Stimulated activated naive CD8-positive, alpha-beta T cell treated with anti-CD3 and anti-CD28 coated beads, Interleukin-15, Interleukin-2, amounts not matched to agents 100 ng/mL and 50 ng/mL, for 24 hours (primary cell): ENCODE data around the gene SOX2.
"Not testable (repeated sequence)": the region's sequence is repeated elsewhere in the genome, so short reads cannot be mapped to it uniquely, and the experiment has no call there.

Experiments
- H3K27ac Mint-ChIP-seq: one replicate; pipeline ENCODE4 v1.8.0; 2021; ENCODE audit warnings: mild to moderate bottlenecking, mixed read lengths
- H3K27me3 Mint-ChIP-seq: one replicate; pipeline ENCODE4 v1.8.0; 2021; ENCODE audit warnings: mixed read lengths
- H3K36me3 Mint-ChIP-seq: one replicate; pipeline ENCODE4 v1.8.0; 2021; ENCODE audit warnings: low read depth, mixed read lengths
- H3K4me1 Mint-ChIP-seq: one replicate; pipeline ENCODE4 v1.8.0; 2021; ENCODE audit warnings: low read depth, mixed read lengths
- H3K4me3 Mint-ChIP-seq: one replicate; pipeline ENCODE4 v1.8.0; 2021; ENCODE audit warnings: mild to moderate bottlenecking, mixed read lengths
- H3K9me3 Mint-ChIP-seq: one replicate; pipeline ENCODE4 v1.8.0; 2021; ENCODE audit warnings: mixed read lengths

Gene SOX2

GRCh38 chr3:181755959-181756358 lies 44.2 kb downstream of the SOX2 start:
- peaks cover 20% of the 10 kb centered on the region for H3K27me3 Mint-ChIP-seq
- no peaks in the 10 kb centered on the region for H3K4me1 Mint-ChIP-seq
- no peak overlapping the region for H3K4me3 Mint-ChIP-seq
- no peaks in the 10 kb centered on the region for H3K36me3 Mint-ChIP-seq
- H3K9me3 Mint-ChIP-seq = no peaks in the 10 kb centered on the region
- H3K27ac Mint-ChIP-seq = no peak overlapping the region

DNA sequence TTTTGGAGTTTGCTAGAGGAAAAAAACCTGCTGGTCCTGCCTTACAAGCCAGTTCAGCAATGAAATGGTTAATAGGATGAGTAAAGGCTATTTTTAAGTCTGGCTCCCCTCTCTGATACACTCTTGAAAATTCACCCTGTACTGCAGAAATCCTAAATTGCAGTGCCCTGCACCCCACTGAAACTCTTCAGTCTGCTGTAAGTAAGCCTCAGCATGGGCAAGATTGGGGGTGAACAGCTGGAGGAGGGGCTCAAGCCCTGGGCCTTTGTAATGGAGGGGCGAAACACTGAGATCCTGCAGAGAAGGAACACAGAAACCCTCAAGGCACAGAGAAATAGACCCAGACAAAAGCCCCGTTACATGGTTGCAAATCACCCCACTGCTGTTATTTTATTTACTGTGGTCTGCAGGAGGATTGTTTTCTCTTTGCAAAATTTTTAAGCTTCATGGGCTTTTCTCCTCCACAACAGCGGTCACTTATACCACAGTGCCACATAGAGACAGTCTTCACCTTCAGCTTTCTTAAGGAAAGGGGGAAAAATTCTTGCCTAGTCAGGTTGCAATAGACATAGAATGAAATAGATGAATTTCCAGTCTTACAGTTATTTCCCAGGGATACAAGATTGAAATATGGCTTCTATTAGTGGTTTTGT lies 45.0 kb downstream of the SOX2 start:
- no peak overlapping the region for H3K4me3 Mint-ChIP-seq
- H3K4me1 Mint-ChIP-seq = no peaks in the 10 kb centered on the region
- no peaks in the 10 kb centered on the region for H3K36me3 Mint-ChIP-seq
- peaks cover 20% of the 10 kb centered on the region for H3K27me3 Mint-ChIP-seq
- H3K9me3 Mint-ChIP-seq = no peaks in the 10 kb centered on the region
- no peak overlapping the region for H3K27ac Mint-ChIP-seq

DNA sequence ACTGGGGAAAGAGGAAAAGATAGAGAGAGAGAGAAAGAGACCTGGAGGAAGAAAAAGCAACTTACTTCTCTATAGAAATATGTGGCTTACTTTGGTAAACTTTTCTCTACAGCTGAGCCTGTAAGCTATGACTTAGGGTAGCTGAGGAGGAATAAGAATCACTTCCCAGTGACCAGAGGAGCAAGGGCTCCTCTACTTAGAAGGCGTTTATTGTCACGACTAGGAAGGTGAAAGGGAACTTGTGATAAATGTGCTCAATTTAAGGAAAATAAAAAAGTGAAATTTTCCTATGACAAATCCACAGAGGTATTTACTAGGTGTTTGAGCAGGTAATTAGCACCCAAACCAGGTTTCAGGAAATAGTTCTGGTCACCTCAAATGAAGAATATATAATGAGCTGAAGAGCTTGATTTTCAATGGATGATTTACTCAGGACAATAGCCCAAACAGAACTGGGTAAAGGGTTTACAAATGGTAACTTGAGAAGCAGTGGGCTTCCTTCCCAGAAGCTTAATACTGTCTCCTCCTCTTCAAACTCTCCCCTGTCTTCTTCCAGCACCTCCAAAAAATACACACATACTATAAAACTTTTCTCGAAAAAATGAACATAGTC lies 46.1 kb downstream of the SOX2 start:
- H3K27ac Mint-ChIP-seq = no peak overlapping the region
- no peak overlapping the region for H3K4me3 Mint-ChIP-seq
- peaks cover 20% of the 10 kb centered on the region for H3K27me3 Mint-ChIP-seq
- no peaks in the 10 kb centered on the region for H3K4me1 Mint-ChIP-seq
- no peaks in the 10 kb centered on the region for H3K9me3 Mint-ChIP-seq
- no peaks in the 10 kb centered on the region for H3K36me3 Mint-ChIP-seq

GRCh38 chr3:181761906-181762305 lies 50.2 kb downstream of the SOX2 start:
- H3K4me3 Mint-ChIP-seq = no peak overlapping the region
- no peaks in the 10 kb centered on the region for H3K27me3 Mint-ChIP-seq
- no peak overlapping the region for H3K27ac Mint-ChIP-seq
- no peaks in the 10 kb centered on the region for H3K4me1 Mint-ChIP-seq
- H3K36me3 Mint-ChIP-seq = no peaks in the 10 kb centered on the region
- no peaks in the 10 kb centered on the region for H3K9me3 Mint-ChIP-seq

- not testable (repeated sequence) for H3K27ac Mint-ChIP-seq, H3K27me3 Mint-ChIP-seq, H3K4me1 Mint-ChIP-seq, H3K4me3 Mint-ChIP-seq, H3K9me3 Mint-ChIP-seq, H3K36me3 Mint-ChIP-seq
Observed at GRCh38 chr3:181764033-181764432, 52.3 kb downstream of the SOX2 start.
